MM.1S (cell line): Measurements from ENCODE around the gene LRRK1.

Experiments used
- DNase-seq: peaks from one replicate; pipeline ENCODE4 v3.0.0-alpha.2; 2015
- H2AFZ ChIP-seq: fragments of 300-600 bp; sonication (generic); 2 replicates; pipeline ENCODE4 v1.6.0; 2016; ENCODE audit warnings: antibody characterized with exemption, low read length
- H3F3A ChIP-seq: fragments of 300-600 bp; sonication (generic); 2 replicates; pipeline ENCODE4 v1.6.1; 2016; ENCODE audit warnings: mild to moderate bottlenecking, antibody characterized with exemption, low read length, moderate library complexity, mixed read lengths; ENCODE audit not compliant: insufficient read depth
- H3K27ac ChIP-seq: fragments of 300-600 bp; sonication (generic); 2 replicates; pipeline ENCODE4 v1.5.1; 2016; ENCODE audit warnings: mild to moderate bottlenecking, low read length
- H3K27me3 ChIP-seq: fragments of 300-600 bp; sonication (generic); replicated peaks from 2 replicates; pipeline ENCODE4 v1.6.0; 2016; ENCODE audit warnings: low read length; ENCODE audit not compliant: insufficient read depth
- H3K36me3 ChIP-seq: fragments of 300-600 bp; sonication (generic); replicated peaks from 2 replicates; pipeline ENCODE4 v1.6.1; 2016; ENCODE audit warnings: mild to moderate bottlenecking, low read length, mixed read lengths; ENCODE audit not compliant: insufficient read depth
- H3K4me1 ChIP-seq: fragments of 300-600 bp; sonication (generic); 2 replicates; pipeline ENCODE4 v1.6.1; 2016; ENCODE audit warnings: low read length, mixed read lengths
- H3K4me2 ChIP-seq: fragments of 300-600 bp; sonication (generic); 2 replicates; pipeline ENCODE4 v1.6.0; 2016; ENCODE audit warnings: low read depth, low read length
- H3K4me3 ChIP-seq: fragments of 300-600 bp; sonication (generic); 2 replicates; pipeline ENCODE4 v1.5.1; 2016; ENCODE audit warnings: low read length, mixed read lengths
- H3K79me2 ChIP-seq: fragments of 300-600 bp; sonication (generic); 2 replicates; pipeline ENCODE4 v1.6.1; 2016; ENCODE audit warnings: mixed run types, low read length, mixed read lengths
- H3K9ac ChIP-seq: fragments of 300-600 bp; sonication (generic); 2 replicates; pipeline ENCODE4 v1.6.1; 2016; ENCODE audit warnings: low read length, mixed read lengths
- H3K9me2 ChIP-seq: fragments of 300-600 bp; sonication (generic); replicated peaks from 2 replicates; pipeline ENCODE4 v1.6.1; 2016; ENCODE audit warnings: mild to moderate bottlenecking, low read length, mixed read lengths; ENCODE audit not compliant: insufficient read depth
- H3K9me3 ChIP-seq: fragments of 300-600 bp; sonication (generic); replicated peaks from 2 replicates; pipeline ENCODE4 v1.6.1; 2016; ENCODE audit warnings: mild to moderate bottlenecking, low read length, mixed read lengths; ENCODE audit not compliant: insufficient read depth
- H4K20me1 ChIP-seq: fragments of 300-600 bp; sonication (generic); 2 replicates; pipeline ENCODE4 v1.6.1; 2016; ENCODE audit warnings: mild to moderate bottlenecking, low read length, moderate library complexity, mixed read lengths; ENCODE audit not compliant: insufficient read depth
- EZH2 ChIP-seq: fragments of 300-600 bp; sonication (generic); optimal IDR thresholded peaks from 2 replicates; pipeline ENCODE3; 2017; ENCODE audit warnings: low read depth, mild to moderate bottlenecking, antibody characterized with exemption, low read length, mixed read lengths
- EZH2phosphoT487 ChIP-seq: fragments of 300-600 bp; sonication (generic); IDR thresholded peaks from 2 replicates; pipeline ENCODE4 v1.6.1; 2018; ENCODE audit warnings: antibody characterized with exemption, low read length
- TF ChIP-seq, protein P1 (sequence below): fragments of 300-600 bp; sonication (generic); IDR thresholded peaks from 2 replicates; pipeline ENCODE4 v1.5.1; 2016; ENCODE audit warnings: antibody characterized with exemption, low read length, mixed read lengths

LRRK1 gene

DNA sequence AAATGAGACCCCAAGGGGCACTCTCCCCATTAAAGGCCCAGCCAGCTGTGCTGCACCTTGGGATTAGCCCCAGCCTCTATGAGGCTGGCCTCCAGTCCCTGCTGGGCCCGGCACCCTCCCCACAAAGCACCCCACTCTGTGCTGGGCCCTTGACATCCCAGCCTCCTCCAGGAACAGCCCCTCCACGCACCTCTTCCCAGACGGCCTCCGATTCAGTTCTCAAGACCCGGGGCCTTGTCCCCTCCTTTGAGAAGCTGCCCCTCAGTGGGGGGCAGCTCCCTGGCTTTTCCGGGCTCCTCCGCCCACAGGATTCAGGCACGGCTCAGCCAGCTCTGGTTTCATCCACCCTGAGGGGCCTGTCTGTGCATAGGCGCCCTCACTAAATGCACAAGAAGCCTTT, 144.1 kb downstream of the LRRK1 start:
- H3F3A ChIP-seq = no peaks in the 10 kb centered on the region
- no peaks in the 10 kb centered on the region for H3K36me3 ChIP-seq
- H3K79me2 ChIP-seq = no peaks in the 10 kb centered on the region
- no peaks in the 10 kb centered on the region for H3K4me1 ChIP-seq
- no peaks in the 10 kb centered on the region for H3K9me3 ChIP-seq
- H4K20me1 ChIP-seq = no peaks in the 10 kb centered on the region
- H3K27me3 ChIP-seq = no peaks in the 10 kb centered on the region
- no peak for TF ChIP-seq EZH2
- no peak overlapping the region for H2AFZ ChIP-seq
- no peak overlapping the region for H3K4me2 ChIP-seq
- H3K9ac ChIP-seq = no peak overlapping the region
- no peaks in the 10 kb centered on the region for H3K9me2 ChIP-seq
- DNase-seq = no peak
- H3K27ac ChIP-seq = no peak overlapping the region
- no peak overlapping the region for H3K4me3 ChIP-seq

DNA sequence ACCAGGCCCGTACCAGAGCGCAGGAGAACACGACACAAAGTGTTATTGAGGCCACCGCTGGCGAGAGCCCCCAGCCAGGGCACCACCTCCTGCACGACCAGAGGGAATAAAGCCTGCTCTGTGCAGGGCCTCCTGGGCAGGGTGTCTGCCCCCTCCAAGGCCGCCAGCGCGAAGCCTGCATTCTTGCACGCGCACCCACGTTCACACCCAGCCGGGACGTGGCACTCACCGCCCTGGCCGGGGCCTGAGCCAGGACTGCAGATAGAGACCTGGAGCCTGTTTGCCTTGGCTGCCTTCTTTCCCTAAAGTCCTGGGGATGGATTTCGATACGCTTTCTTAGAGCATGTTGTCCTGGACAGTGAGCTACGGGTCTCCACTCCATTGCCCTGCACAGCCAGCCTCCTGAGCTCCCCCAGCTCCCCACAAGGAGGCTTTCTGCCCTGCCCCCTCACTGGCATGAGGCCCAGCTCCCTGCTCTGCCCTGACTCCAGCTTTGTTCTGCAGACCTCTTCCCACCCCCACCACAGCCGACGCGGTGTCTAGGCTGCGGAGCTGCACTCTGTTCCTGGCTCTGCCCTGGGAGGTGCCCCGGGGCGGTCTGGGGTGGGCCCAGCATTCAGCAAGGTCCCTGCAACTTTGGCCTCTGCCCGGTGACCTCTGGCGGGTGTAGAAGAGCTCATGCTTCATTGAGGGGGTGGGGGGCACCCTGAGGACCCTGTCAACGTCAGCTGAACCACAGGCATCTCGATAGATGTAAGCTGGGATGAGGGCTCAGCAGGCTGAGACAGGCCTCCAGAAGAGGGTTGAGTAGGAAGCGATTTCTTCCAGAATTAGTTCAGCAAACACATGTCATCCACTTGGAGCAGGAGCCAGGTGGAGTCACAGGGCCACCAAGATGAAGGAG, 145.0 kb downstream of the LRRK1 start:
- H3K4me1 ChIP-seq = no peaks in the 10 kb centered on the region
- H3K4me3 ChIP-seq = no peak overlapping the region
- H3K36me3 ChIP-seq = no peaks in the 10 kb centered on the region
- H3K9me3 ChIP-seq = no peaks in the 10 kb centered on the region
- no peak overlapping the region for H3K4me2 ChIP-seq
- no peaks in the 10 kb centered on the region for H4K20me1 ChIP-seq
- no peaks in the 10 kb centered on the region for H3K27me3 ChIP-seq
- no peak overlapping the region for H3K9ac ChIP-seq
- no peaks in the 10 kb centered on the region for H3K9me2 ChIP-seq
- no peak overlapping the region for H2AFZ ChIP-seq
- DNase-seq = no peak
- H3K27ac ChIP-seq = no peak overlapping the region
- no peaks in the 10 kb centered on the region for H3F3A ChIP-seq
- TF ChIP-seq EZH2phosphoT487 = no peak
- TF ChIP-seq, protein P1, sequence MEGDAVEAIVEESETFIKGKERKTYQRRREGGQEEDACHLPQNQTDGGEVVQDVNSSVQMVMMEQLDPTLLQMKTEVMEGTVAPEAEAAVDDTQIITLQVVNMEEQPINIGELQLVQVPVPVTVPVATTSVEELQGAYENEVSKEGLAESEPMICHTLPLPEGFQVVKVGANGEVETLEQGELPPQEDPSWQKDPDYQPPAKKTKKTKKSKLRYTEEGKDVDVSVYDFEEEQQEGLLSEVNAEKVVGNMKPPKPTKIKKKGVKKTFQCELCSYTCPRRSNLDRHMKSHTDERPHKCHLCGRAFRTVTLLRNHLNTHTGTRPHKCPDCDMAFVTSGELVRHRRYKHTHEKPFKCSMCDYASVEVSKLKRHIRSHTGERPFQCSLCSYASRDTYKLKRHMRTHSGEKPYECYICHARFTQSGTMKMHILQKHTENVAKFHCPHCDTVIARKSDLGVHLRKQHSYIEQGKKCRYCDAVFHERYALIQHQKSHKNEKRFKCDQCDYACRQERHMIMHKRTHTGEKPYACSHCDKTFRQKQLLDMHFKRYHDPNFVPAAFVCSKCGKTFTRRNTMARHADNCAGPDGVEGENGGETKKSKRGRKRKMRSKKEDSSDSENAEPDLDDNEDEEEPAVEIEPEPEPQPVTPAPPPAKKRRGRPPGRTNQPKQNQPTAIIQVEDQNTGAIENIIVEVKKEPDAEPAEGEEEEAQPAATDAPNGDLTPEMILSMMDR = no peak
- no peak for TF ChIP-seq EZH2
- no peaks in the 10 kb centered on the region for H3K79me2 ChIP-seq

DNA sequence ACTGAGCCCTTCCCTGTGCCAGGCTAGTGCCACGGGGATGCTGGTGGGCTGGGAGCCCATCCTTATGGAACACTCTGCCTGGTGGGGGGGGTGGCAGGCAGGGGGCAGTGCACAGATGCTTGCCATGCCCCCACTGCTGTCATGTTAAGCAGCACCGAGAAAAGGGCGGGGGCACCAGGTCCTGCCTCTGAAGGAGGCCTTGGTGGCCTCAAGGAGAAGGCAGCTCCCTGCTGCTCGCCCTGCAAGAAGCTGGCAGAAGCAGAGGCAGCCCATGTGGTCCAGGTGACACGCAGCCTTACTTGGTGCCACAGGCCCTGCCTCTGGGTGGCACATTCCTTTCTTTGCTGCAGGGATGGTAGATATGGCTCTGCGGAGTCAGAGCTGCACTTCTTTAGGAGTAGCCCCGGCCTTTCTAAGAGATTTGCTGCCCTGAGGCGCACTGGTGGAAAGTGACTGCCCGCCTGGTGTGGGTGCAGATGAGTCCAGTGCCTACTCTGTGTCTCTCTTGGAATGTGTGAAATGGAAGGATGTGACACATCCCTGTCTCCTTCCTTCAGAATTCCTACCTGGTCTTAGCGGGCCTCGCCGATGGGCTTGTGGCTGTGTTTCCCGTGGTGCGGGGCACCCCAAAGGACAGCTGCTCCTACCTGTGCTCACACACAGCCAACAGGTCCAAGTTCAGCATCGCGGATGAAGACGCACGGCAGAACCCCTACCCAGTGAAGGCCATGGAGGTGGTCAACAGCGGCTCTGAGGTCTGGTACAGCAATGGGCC, 145.8 kb downstream of the LRRK1 start:
- no peaks in the 10 kb centered on the region for H3K36me3 ChIP-seq

More for the DNA sequence above, 145.8 kb downstream of the LRRK1 start:
- H3K9me3 ChIP-seq = no peaks in the 10 kb centered on the region
- no peak overlapping the region for H3K4me3 ChIP-seq
- no peaks in the 10 kb centered on the region for H4K20me1 ChIP-seq
- H2AFZ ChIP-seq = no peak overlapping the region
- peaks cover under 1% of the 10 kb centered on the region; the same call in 1 of the 2 replicates for H3K4me1 ChIP-seq
- no peaks in the 10 kb centered on the region for H3F3A ChIP-seq
- H3K27ac ChIP-seq = no peak overlapping the region
- DNase-seq = no peak
- H3K79me2 ChIP-seq = no peaks in the 10 kb centered on the region
- H3K9me2 ChIP-seq = no peaks in the 10 kb centered on the region
- H3K9ac ChIP-seq = no peak overlapping the region
- H3K27me3 ChIP-seq = no peaks in the 10 kb centered on the region
- TF ChIP-seq, protein P1 = no peak
- TF ChIP-seq EZH2phosphoT487 (no peak), EZH2 (no peak)
- H3K4me2 ChIP-seq = no peak overlapping the region
